ENCODE results near the gene ZNF32. TPM values are rescaled to one million over a fixed set of nuclear protein-coding genes. Genes with fewer than 3 reads are reported as not detected.

The ZNF32 gene
- total and polyA plus RNA-seq, 2 donors (not counting 1 experiment from before 2014, with no cell fraction given): 29.0 to 29.6 TPM

DNA sequence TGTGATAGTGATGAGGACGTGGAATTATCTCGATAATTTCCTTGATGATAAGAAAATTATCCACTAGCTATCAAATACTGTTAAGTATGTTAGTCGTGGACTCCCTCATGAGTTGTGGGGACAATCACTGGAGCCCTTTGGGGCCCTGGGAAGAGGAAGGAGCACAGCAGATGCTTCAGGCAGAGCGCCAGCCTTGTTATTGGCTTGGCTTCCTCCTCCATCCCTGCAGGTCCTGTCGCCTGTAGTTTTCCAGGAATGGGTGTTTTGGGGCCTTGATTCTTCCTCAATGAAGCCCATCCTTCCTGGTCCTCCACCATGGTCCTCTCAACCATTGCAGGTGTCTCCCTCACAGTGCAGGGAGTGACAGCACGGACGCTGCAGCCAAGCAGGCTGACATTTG is 32.5 kb upstream of the ZNF32 start:
- no peaks in the 10 kb centered on the region for H3K4me1 Mint-ChIP-seq
- Histone ChIP-seq H3K79me2 (ENCODE audit: control insufficient read depth, insufficient read depth, low read length) (no peaks in the 10 kb centered on the region), H3K9ac (ENCODE audit: low read length) (no peak overlapping the region), H3K4me1 (ENCODE audit: control insufficient read depth in 2 of 2, insufficient read depth in 2 of 2, low read length in 2 of 2) (no peaks in the 10 kb centered on the region), H4K20me1 (ENCODE audit: control insufficient read depth, insufficient read depth, low read length, poor library complexity, severe bottlenecking) (no peaks in the 10 kb centered on the region), H3K4me3 (ENCODE audit: control extremely low read depth in 1 of 5, extremely low read depth in 1 of 5, insufficient read depth in 1 of 5, low read depth in 2 of 5, low read length in 4 of 5) (no peak overlapping the region), H3K9me3 (ENCODE audit: control extremely low read depth in 1 of 3, control insufficient read depth in 2 of 3, insufficient read depth in 1 of 3, low read length in 2 of 3) (no peaks in the 10 kb centered on the region), H3K36me3 (replicated peaks in 1 of 2; ENCODE audit: control extremely low read depth in 1 of 2, control insufficient read depth in 1 of 2, extremely low read depth in 1 of 2, insufficient read depth in 2 of 2, low read length in 1 of 2) (no peaks in the 10 kb centered on the region), H3K4me2 (replicated peaks; ENCODE audit: low read depth, low read length, poor library complexity, severe bottlenecking) (no peak overlapping the region), H3K27me3 (replicated peaks in 1 of 4; ENCODE audit: control extremely low read depth in 1 of 4, control insufficient read depth in 3 of 4, insufficient read depth in 4 of 4, low read length in 3 of 4) (peaks cover 0 to 7% (median 1%) of the 10 kb centered on the region in 4 experiments), H3K27ac (ENCODE audit: low read length in 2 of 2) (no peak overlapping the region), H2AFZ (ENCODE audit: insufficient read depth, low read depth, low read length, poor library complexity, severe bottlenecking) (no peak overlapping the region)
- WGBS (ENCODE audit: insufficient coverage): 83% methylated on average over 3 of the region's 7 CpGs
- H3K27me3 Mint-ChIP-seq: peaks cover 33% of the 10 kb centered on the region
- DNase-seq (no peak), ATAC-seq (ENCODE audit: low read depth) (no peak)
- peaks cover 2% of the 10 kb centered on the region for H3K9me3 Mint-ChIP-seq (ENCODE audit: insufficient read depth)
- intact Hi-C loops (cut with micrococcal nuclease): no loop called here
- ChIA-PET POLR2A (no interaction called here), CTCF (interaction anchor here (1.1 kb wide), 1 partner anchor 8 kb away, joined by 5 read pairs; no protein-coding TSS in a partner anchor)
- no peak overlapping the region for H3K27ac Mint-ChIP-seq
- H3K4me3 Mint-ChIP-seq: no peak overlapping the region
- TF ChIP-seq EZH2 (IDR thresholded peaks at IDR 0.05; ENCODE audit: borderline replicate concordance, insufficient read depth, low read depth, low read length, poor library complexity, severe bottlenecking): no peak
- TF ChIP-seq, protein P1, sequence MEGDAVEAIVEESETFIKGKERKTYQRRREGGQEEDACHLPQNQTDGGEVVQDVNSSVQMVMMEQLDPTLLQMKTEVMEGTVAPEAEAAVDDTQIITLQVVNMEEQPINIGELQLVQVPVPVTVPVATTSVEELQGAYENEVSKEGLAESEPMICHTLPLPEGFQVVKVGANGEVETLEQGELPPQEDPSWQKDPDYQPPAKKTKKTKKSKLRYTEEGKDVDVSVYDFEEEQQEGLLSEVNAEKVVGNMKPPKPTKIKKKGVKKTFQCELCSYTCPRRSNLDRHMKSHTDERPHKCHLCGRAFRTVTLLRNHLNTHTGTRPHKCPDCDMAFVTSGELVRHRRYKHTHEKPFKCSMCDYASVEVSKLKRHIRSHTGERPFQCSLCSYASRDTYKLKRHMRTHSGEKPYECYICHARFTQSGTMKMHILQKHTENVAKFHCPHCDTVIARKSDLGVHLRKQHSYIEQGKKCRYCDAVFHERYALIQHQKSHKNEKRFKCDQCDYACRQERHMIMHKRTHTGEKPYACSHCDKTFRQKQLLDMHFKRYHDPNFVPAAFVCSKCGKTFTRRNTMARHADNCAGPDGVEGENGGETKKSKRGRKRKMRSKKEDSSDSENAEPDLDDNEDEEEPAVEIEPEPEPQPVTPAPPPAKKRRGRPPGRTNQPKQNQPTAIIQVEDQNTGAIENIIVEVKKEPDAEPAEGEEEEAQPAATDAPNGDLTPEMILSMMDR (IDR thresholded peaks at IDR 0.05): no peak

DNA sequence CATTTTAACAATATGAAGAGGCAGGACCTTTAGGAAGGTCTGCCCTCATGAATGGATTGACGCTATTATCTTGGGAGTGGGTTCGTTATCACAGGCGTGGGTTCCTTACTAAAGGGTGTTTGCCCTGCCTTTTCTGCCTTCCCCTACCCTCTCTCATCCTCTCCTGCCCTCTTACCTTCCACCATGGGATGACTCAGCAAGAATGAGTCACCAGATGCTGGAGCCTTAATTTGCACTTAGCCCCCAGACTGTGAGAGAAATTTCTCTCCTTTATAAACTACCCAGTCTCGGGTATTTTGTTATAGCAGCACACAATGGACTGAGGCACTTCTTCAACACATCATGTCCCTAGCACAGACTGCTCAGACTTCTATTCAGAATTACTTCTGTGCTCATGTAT is 31.4 kb upstream of the ZNF32 start:
- H3K4me2 ChIP-seq (replicated peaks; ENCODE audit: low read depth, low read length, poor library complexity, severe bottlenecking): no peak overlapping the region
- no peak overlapping the region for H3K27ac Mint-ChIP-seq
- CTCF ChIA-PET: no interaction called here

More for the DNA sequence above, 31.4 kb upstream of the ZNF32 start:
- Histone ChIP-seq H2AFZ (ENCODE audit: insufficient read depth, low read depth, low read length, poor library complexity, severe bottlenecking) (no peak overlapping the region), H3K27me3 (replicated peaks in 1 of 4; ENCODE audit: control extremely low read depth in 1 of 4, control insufficient read depth in 3 of 4, insufficient read depth in 4 of 4, low read length in 3 of 4) (peaks cover 0 to 7% (median 1%) of the 10 kb centered on the region in 4 experiments), H3K79me2 (ENCODE audit: control insufficient read depth, insufficient read depth, low read length) (no peaks in the 10 kb centered on the region), H4K20me1 (ENCODE audit: control insufficient read depth, insufficient read depth, low read length, poor library complexity, severe bottlenecking) (no peaks in the 10 kb centered on the region), H3K27ac (ENCODE audit: low read length in 2 of 2) (no peak overlapping the region), H3K9me3 (ENCODE audit: control extremely low read depth in 1 of 3, control insufficient read depth in 2 of 3, insufficient read depth in 1 of 3, low read length in 2 of 3) (no peaks in the 10 kb centered on the region), H3K36me3 (replicated peaks in 1 of 2; ENCODE audit: control extremely low read depth in 1 of 2, control insufficient read depth in 1 of 2, extremely low read depth in 1 of 2, insufficient read depth in 2 of 2, low read length in 1 of 2) (no peaks in the 10 kb centered on the region), H3K4me3 (ENCODE audit: control extremely low read depth in 1 of 5, extremely low read depth in 1 of 5, insufficient read depth in 1 of 5, low read depth in 2 of 5, low read length in 4 of 5) (no peak overlapping the region), H3K4me1 (ENCODE audit: control insufficient read depth in 2 of 2, insufficient read depth in 2 of 2, low read length in 2 of 2) (no peaks in the 10 kb centered on the region), H3K9ac (ENCODE audit: low read length) (no peak overlapping the region)
- no peak for DNase-seq
- Mint-ChIP-seq H3K4me3 (no peak overlapping the region), H3K4me1 (no peaks in the 10 kb centered on the region), H3K27me3 (peaks cover 33% of the 10 kb centered on the region), H3K9me3 (ENCODE audit: insufficient read depth) (peaks cover 2% of the 10 kb centered on the region)
- no peak for TF ChIP-seq EZH2 (IDR thresholded peaks at IDR 0.05; ENCODE audit: borderline replicate concordance, insufficient read depth, low read depth, low read length, poor library complexity, severe bottlenecking)
- TF ChIP-seq, protein P1 (IDR thresholded peaks at IDR 0.05): no peak
- WGBS (ENCODE audit: insufficient coverage): no CpG with 5 or more reads among the region's 4 CpGs
- POLR2A ChIA-PET: no interaction called here
- ATAC-seq (ENCODE audit: low read depth): no peak
- intact Hi-C loops (cut with micrococcal nuclease): no loop called here

Measured in B cell (primary cell).